NCI-H128 (cell line): ENCODE measurements around the gene GZMM.

Experiments used
- DNase-seq: peaks from one replicate; lab custom pipeline; 2025; ENCODE audit not compliant: unreplicated experiment; lab: John Stamatoyannopoulos, UW

GZMM gene

DNA sequence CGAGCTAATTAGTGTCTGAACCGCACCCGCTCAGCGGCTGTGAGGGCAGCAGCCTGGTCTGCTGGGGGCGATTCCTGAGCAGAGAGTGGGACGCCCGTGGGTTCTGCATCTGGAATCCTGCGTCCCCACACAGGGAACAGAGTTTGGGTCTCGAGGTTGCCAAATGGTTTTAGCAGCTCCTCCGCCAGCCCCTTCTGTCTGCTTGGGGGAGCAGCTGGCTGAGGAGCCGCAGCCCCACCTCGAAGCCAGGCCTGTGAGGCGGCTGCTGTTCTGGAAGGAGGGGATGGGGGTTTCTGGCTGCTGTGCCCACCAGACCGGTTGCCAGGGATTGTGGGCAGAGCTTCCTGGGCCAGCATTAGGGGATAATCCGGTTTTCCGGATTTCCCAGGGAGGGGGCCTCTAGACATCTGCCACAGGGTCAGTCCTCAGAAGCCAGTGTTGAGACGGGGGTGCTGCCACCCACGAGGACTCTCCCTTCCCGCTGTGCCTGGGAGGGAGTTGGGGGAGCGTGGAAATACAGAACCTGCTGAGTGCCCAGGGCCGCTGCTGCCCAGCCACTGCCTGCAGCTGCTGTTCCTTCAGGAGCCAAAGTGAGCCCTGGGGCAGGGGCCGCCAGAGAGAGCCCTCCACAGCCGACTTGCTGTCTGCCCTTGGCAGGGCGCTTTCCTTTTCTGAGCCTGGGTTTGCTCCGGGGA, 10.3 kb upstream of the GZMM start:
- no peak for DNase-seq

GRCh38 chr19:534088-534487, 9.8 kb upstream of the GZMM start:
- DNase-seq, result no peak

- no peak for DNase-seq
Measured at GRCh38 chr19:535017-535835, 8.6 kb upstream of the GZMM start.

GRCh38 chr19:536031-536880, 7.6 kb upstream of the GZMM start:
- no peak for DNase-seq

DNA sequence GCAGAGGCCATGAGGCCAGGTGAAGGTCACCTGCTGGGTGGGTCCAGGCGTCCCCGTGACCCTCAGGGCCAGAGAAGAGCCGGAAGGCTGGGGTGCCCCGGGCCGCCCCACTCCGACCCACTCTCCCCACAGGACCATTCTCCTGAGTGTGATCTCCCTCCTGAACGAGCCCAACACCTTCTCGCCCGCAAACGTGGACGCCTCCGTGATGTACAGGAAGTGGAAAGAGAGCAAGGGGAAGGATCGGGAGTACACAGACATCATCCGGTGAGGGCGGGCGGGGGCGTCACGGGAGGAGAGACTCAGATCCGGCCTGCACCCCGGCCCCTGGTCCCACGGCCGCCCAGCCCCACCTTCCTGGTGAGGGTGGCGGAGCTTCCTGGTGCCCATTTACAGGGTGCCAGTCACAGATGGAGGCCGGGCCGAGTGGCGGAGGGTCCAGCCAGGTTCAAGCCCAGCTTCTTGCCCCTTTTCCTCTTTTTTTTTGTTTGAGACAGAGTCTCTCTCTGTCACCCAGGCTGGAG, 6.9 kb upstream of the GZMM start:
- no peak for DNase-seq

- DNase-seq, result no peak
Measured at GRCh38 chr19:538641-539428, 5.0 kb upstream of the GZMM start.

DNA sequence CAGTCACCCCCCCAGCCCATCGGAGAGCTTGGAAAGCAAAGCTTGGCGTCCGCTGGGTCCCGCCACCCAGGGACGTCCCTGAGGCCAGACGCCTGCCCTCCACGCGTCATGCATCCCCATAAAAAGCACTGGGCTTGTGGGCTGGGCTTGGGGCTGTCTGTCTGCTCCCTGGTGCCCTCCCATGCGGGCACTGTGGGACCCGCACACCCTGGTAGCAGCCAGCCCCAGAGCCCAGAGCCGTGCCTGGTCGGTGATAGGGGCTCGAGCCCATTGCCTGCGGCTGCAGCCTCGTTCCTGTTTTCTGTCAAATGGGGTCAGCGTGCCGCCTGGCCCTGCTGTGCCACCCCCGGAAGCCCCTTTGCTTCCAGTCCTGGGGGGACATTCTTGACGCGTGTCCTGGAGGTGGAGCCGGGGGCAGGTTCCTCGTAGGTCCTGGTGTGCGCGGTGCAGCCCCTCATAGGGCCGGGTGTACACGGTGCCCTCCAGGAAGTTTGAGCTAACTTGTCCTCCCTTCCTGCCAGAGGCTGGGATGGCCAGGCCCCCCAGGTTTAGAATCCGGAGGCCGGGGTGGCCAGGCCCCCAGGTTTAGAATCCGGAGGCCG, 4.3 kb upstream of the GZMM start:
- no peak for DNase-seq

- DNase-seq, result no peak
Measured at GRCh38 chr19:540867-541637, 2.8 kb upstream of the GZMM start.

- no peak for DNase-seq
Measured at GRCh38 chr19:541699-542098, 2.2 kb upstream of the GZMM start.

DNA sequence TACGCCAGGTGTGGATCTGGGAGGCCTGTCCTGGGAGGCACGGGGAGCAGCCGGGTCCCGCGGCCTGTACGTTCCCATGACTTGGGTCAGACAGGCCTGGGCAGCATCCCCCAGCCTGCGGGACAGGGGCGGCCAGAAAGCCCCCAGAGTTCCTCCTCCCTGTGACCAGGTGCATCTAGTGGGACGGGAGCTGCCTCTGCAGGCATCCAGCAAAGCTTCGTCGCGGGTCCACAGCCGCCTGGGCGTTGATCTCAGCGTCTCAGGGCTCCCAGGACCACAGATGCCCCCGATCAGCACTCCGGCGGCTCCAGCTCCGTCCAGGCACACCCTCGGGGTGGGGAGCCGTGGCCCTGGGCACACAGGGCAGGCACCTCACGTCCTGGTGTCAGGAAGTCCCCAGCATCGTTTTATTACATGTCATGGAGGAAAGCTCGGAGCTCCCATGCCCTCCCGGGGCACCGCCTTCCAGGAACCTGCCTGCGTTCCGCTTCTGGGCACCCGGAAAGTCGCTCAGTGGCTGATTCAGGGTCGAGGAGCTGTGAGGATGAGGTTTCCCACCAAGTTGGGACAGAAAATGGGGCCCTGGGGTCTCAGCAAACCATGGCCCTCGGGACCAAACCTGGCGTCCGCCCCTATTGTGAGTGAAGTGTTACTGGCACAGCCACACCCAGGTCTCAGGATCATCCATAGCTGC, 1.5 kb upstream of the GZMM start:
- DNase-seq, result no peak

GRCh38 chr19:547117-547516, 3.3 kb downstream of the GZMM start:
- no peak for DNase-seq

- DNase-seq, result no peak
Measured at GRCh38 chr19:547836-548720, 4.2 kb downstream of the GZMM start.

DNA sequence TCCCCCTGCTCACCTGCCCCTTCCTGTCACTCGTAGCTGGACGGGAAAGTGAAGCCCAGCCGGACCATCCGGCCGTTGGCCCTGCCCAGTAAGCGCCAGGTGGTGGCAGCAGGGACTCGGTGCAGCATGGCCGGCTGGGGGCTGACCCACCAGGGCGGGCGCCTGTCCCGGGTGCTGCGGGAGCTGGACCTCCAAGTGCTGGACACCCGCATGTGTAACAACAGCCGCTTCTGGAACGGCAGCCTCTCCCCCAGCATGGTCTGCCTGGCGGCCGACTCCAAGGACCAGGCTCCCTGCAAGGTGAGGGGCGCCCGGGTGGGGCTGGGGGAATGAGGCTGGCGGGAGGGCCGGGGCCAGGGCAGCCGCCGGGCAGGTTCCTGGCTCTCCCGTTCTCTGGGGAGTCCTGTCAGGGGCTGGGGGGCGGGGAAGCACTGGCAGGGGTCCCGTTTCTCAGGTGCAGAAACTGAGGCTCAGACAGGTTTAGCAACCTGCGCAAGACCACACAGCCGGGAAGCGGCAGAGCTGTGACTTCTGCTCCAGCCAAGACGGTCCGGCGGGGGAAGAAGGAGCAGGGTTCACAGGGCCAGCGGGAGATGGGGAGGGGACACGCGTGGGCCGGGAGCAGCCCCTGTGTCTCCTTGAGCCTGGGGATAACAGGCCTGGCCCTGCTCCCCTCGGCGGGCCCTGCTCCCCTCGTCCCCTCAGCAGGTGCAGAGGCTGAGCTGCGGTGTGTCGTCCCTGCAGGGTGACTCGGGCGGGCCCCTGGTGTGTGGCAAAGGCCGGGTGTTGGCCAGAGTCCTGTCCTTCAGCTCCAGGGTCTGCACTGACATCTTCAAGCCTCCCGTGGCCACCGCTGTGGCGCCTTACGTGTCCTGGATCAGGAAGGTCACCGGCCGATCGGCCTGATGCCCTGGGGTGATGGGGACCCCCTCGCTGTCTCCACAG, 5.3 kb downstream of the GZMM start:
- DNase-seq, result no peak

- DNase-seq, result no peak
Measured at GRCh38 chr19:554817-555216, 11.0 kb downstream of the GZMM start.

DNA sequence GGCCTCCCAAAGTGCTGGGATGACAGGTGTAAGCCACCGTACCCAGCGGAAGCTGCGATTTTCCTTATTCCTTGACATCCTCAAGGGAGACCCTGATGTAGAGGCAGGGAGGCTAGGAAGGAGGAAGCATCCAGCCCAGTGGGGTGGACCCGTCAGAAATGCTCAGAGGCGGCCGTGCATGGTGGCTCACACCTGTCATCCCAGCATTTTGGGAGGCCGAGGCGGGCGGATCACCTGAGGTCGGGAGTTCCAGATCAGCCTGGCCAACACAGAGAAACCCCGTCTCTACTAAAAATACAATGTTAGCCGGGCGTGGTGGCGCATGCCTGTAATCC, 11.6 kb downstream of the GZMM start:
- no peak for DNase-seq

DNA sequence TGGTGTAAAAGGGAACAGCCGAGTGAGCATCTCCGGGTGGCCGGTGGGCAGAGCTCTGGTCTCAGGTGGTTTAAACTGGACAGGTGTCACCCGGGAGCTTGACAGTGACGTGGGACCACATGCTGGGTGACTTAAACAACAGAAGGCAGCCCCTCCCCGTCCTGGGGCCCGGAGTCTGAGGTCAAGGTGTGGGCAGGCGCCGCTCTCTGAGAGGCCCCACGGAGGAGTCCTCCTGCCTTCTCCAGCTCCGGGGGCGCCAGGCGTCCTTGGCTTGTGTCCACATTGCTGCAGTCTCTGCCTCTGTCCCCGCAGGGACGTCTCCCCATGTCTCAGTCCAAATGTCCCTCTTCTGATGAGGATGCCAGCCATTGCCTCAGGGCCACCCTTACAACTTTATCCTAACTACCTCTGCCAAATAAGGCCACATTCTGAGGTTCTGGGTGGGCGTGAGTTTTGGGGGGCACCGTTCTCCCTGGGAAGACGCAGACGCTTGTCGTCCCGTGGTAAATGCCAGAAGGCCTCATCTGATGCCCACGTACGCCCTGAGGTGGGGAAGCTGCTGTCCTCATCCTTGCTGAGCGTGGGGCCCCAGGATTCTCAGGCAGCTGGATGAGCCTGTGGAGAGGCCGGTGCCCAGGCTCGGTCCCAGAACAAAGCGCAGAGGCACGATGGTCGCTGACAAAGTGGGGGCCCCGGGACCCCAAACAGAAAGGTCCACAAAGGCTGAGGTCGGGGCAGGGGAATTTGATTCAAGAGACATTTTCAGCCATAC, 12.9 kb downstream of the GZMM start:
- no peak for DNase-seq
